ENCODE data around the gene KRTAP19-1. TPM values are rescaled to one million over a fixed set of nuclear protein-coding genes. Genes with fewer than 3 reads are reported as not detected.

The KRTAP19-1 gene
- not detected in 2 replicates for total RNA-seq

GRCh38 chr21:30480145-30480544 lies at the start of gene KRTAP19-1:
TSS of gene KRTAP19-1 (minus strand) at chr21:30480367. CDS start at chr21:30480317, 50 bp downstream.

GRCh38 chr21:30502041-30502440 lies 21.9 kb upstream of the KRTAP19-1 start, which contains the start of gene KRTAP19-5:
TSS of gene KRTAP19-5 (minus strand) at chr21:30502141. CDS start at chr21:30502090, 51 bp downstream.

GRCh38 chr21:30497065-30497464 lies 16.9 kb upstream of the KRTAP19-1 start, which contains the start of gene KRTAP19-4:
TSS of gene KRTAP19-4 (minus strand) at chr21:30497165. CDS start at chr21:30497110, 55 bp downstream.

GRCh38 chr21:30491963-30492428 lies 11.8 kb upstream of the KRTAP19-1 start, which contains the start of gene KRTAP19-3:
TSS of gene KRTAP19-3 (minus strand) at chr21:30492013. CDS start at chr21:30491957, 56 bp downstream.

GRCh38 chr21:30487336-30487735 lies 7.2 kb upstream of the KRTAP19-1 start, which contains the start of gene KRTAP19-2:
TSS of gene KRTAP19-2 (minus strand) at chr21:30487436. CDS start at chr21:30487348, 88 bp downstream.

GRCh38 chr21:30439975-30440374 lies 40.2 kb downstream of the KRTAP19-1 start, which contains the start of gene KRTAP15-1:
TSS of gene KRTAP15-1 (plus strand) at chr21:30440275. CDS start at chr21:30440328, 53 bp downstream.

GRCh38 chr21:30430170-30430655 lies 50.0 kb downstream of the KRTAP19-1 start, which contains the start of gene KRTAP13-4:
TSS of gene KRTAP13-4 (plus strand) at chr21:30430220. CDS start at chr21:30430276, 56 bp downstream.

Other genes starting within 250 kb of the KRTAP19-1 start
- not detected in 2 replicates for gene KRTAP24-1, start 197.4 kb downstream of the KRTAP19-1 start, total RNA-seq
- gene KRTAP25-1, start 190.9 kb downstream of the KRTAP19-1 start, total RNA-seq, result not detected in 2 replicates
- gene KRTAP26-1, start 160.1 kb downstream of the KRTAP19-1 start, total RNA-seq, result not detected in 2 replicates
- gene KRTAP27-1, start 142.7 kb downstream of the KRTAP19-1 start, total RNA-seq, result not detected in 2 replicates
- not detected in 2 replicates for gene KRTAP23-1, start 131.8 kb downstream of the KRTAP19-1 start, total RNA-seq
- gene KRTAP13-2, start 108.1 kb downstream of the KRTAP19-1 start, total RNA-seq, result not detected in 2 replicates
- not detected in 2 replicates for gene KRTAP13-1, start 84.3 kb downstream of the KRTAP19-1 start, total RNA-seq
- not detected in 2 replicates for gene KRTAP13-3, start 54.4 kb downstream of the KRTAP19-1 start, total RNA-seq
- not detected in 2 replicates for gene KRTAP13-4, start 50.1 kb downstream of the KRTAP19-1 start, total RNA-seq
- gene KRTAP15-1, start 40.1 kb downstream of the KRTAP19-1 start, total RNA-seq, result not detected in 2 replicates
- not detected in 2 replicates for gene KRTAP19-2, start 7.1 kb upstream of the KRTAP19-1 start, total RNA-seq
- gene KRTAP19-3, start 11.6 kb upstream of the KRTAP19-1 start, total RNA-seq, result not detected in 2 replicates
- not detected in 2 replicates for gene KRTAP19-4, start 16.8 kb upstream of the KRTAP19-1 start, total RNA-seq
- gene KRTAP19-5, start 21.8 kb upstream of the KRTAP19-1 start, total RNA-seq, result not detected in 2 replicates
- not detected in 2 replicates for gene KRTAP19-6, start 61.5 kb upstream of the KRTAP19-1 start, total RNA-seq
- not detected in 2 replicates for gene KRTAP19-7, start 80.9 kb upstream of the KRTAP19-1 start, total RNA-seq
- not detected in 2 replicates for gene KRTAP22-2, start 110.0 kb upstream of the KRTAP19-1 start, total RNA-seq
- gene KRTAP6-3, start 112.1 kb upstream of the KRTAP19-1 start, total RNA-seq, result not detected in 2 replicates
- gene KRTAP6-2, start 118.5 kb upstream of the KRTAP19-1 start, total RNA-seq, result not detected in 2 replicates
- not detected in 2 replicates for gene KRTAP22-1, start 120.7 kb upstream of the KRTAP19-1 start, total RNA-seq
- not detected in 2 replicates for gene KRTAP6-1, start 133.6 kb upstream of the KRTAP19-1 start, total RNA-seq
- gene KRTAP20-1, start 136.1 kb upstream of the KRTAP19-1 start, total RNA-seq, result not detected in 2 replicates
- gene KRTAP20-4, start 140.3 kb upstream of the KRTAP19-1 start, total RNA-seq, result not detected in 2 replicates
- gene KRTAP20-2, start 154.8 kb upstream of the KRTAP19-1 start, total RNA-seq, result not detected in 2 replicates
- gene KRTAP20-3, start 162.5 kb upstream of the KRTAP19-1 start, total RNA-seq, result not detected in 2 replicates
- gene KRTAP21-3, start 238.4 kb upstream of the KRTAP19-1 start, total RNA-seq, result not detected in 2 replicates

Data from bladder microvascular endothelial cell (primary cell).